Retina (tissue), 1 donor: Measurements from ENCODE around the gene TESK2.
"Not testable (repeated sequence)": the region's sequence is repeated elsewhere in the genome, so short reads cannot be mapped to it uniquely, and the experiment has no call there.

Experiments used
- DNase-seq: peaks from one replicate; pipeline ENCODE4 v3.0.0-alpha.2; 2016

The TESK2 gene

DNA sequence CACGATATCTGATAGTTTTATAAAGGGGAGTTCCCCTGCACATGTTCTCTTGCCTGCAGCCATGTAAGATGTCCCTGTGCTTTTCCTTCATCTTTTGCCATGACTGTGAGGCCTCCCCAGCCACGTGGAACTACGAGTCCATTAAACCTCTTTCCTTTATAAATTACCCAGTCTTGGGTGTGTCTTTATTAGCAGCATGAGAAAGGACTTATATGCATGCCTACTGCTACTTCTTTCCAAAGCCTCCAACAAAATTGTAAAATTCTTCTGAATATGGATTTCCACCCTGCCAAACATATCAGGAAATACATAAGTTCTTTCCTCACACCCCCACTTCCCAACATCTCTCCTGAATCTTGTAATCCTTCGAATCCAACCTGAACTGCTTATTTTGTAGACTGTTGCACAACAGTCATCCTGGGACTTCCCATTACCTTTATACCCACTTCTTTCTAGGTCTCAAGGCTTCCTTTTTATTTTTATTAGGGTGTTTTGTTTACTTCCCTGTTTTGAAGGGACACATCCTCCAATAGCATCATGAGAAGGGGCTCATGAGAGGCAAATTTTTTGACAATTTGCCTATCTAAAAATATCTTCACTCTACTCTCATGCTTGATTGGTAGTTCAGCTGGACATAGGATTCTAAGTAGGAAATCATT is 83.2 kb downstream of the TESK2 start:
- DNase-seq = no peak

DNA sequence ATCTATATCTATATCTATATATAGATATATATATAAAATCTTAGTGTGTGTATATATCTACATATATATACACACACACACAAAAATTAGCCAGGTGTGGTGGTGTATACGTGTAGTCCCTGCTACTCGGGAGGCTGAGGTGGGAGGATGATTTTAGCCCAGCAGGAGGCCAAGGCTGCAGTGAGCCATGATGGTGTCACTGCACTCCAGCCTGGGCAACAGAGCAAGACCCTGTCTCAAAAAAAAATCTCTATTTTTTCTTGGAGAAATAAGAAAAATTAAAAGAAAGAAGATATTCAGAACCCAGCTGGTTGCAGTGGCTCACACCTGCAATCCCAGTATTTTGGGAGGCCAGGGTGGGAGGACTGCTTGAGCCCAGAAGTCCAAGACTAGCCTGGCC is 85.3 kb downstream of the TESK2 start:
- DNase-seq = no peak

- DNase-seq = no peak
These were observed 87.2 kb downstream of the TESK2 start for GRCh38 chr1:45403718-45404117.

- no peak for DNase-seq
These were observed 87.7 kb downstream of the TESK2 start for GRCh38 chr1:45403298-45403697.

DNA sequence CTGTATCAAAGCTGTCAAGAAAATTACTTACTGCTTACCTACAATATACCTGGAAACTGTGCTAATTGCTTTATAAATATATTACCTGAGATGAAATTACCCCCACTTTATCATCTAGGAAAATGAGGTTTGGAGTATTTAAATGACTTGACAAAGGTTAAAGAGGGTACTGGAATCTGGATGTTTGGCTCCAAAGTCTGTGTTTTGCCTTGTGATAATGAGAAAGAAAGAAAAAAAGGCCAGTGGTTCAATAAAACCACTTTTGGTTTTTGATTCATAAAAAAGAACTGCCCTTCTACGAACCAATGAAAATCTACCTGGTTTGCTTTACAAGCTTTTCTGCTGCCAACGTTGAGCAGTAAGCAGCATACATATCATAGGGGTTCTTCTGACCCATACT is 89.4 kb downstream of the TESK2 start:
- DNase-seq = no peak

DNA sequence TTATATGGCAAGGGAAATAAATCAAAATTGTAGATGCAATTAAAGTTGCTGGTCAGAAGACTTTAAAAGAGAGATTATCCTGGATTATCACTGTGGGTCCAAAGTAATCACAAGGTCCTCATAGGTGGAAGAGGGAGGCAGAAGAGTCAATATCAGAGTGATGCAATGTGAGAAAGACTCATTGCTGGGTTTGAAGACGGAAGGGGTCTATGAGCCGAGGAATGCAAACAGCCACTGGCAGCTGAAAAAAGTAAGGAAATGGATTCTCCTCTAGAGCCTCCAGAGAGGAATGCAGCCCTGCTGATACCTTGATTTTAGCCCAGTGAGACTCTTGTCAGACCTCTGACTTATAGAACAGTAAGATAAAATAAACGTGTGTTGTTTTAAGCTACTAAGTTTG is 90.9 kb downstream of the TESK2 start:
- no peak for DNase-seq

- no peak for DNase-seq
These were observed 93.7 kb downstream of the TESK2 start for GRCh38 chr1:45397285-45397684.

DNA sequence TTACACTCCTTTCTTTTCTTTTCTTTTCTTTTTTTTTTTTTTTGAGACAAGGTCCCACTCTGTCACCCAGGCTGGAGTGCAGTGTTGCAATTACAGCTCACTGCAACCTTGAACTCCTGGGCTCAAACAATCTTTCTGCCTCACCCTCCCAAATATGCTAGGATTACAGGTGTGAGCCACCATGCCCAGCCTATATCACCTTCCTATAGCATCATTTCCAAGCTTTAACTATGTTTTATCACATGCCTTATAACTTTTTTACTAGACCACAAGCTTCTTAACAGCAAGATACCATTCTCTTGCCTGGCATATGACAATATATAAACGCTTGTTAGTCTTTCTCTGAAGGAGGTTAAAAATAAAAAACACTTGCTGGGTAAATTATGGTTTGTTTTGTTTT is 95.4 kb downstream of the TESK2 start:
- no peak for DNase-seq

- DNase-seq = no peak
These were observed 95.9 kb downstream of the TESK2 start for GRCh38 chr1:45395051-45395450.

DNA sequence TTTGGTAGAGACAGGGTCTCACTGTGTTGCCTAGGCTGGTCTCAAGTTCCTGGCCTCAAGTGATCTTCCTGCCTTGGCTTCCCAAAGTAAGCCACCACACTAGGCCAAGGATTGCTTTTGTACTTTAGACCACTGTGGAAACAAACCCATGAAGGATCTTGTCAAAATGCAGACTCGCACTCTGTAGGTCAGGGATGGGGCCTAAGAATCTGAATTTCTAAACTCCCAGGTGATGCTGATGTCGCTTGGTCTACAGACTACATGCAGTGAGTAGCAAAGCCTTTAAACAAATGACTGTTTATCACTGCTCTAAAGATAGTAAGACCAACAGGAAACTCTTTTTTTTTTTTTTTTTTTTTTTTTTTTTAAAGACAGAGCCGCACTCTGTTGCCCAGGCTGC is 96.6 kb downstream of the TESK2 start:
- no peak for DNase-seq

GRCh38 chr1:45393718-45394302 is 97.2 kb downstream of the TESK2 start:
- no peak for DNase-seq

DNA sequence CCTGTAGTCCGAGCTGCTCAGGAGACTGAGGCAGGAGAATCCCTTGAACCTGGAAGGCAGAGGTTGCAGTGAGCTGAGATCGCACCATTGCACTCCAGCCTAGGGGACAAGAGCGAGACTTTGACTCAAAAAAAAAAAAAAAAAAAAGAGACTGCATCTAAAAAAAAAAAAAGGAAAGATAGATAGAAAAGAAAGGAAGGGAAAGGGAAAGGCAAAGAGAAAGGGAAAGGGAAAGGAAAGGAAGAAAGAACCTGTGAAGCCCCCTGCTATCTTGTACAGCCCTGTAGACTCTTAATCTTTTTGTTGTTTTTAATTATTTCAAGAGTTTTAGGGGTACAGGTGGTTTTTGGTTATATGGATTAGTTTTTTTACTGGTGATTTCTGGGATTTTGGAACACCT is 104.7 kb downstream of the TESK2 start:
- DNase-seq = no peak

DNA sequence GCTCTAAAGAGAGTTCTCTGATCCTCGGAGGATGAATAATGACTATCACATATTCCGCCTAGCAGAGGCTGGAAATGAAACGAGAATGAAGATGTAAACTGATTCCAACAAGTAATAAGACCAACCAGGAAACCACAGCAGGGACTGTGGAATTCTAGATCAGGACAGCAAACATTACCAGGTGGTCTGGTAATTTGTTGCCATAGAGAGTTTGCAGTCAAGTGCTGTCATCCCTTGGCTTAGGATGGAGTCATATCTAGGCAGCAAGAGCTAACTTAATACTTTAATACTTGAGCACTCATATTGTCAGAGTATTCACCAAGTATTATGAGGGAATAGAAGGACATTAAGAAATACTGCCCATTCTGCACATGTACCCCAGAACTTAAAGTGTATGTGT is 105.7 kb downstream of the TESK2 start:
- no peak for DNase-seq

GRCh38 chr1:45384213-45384612 is 106.8 kb downstream of the TESK2 start:
- DNase-seq = not testable (repeated sequence)

DNA sequence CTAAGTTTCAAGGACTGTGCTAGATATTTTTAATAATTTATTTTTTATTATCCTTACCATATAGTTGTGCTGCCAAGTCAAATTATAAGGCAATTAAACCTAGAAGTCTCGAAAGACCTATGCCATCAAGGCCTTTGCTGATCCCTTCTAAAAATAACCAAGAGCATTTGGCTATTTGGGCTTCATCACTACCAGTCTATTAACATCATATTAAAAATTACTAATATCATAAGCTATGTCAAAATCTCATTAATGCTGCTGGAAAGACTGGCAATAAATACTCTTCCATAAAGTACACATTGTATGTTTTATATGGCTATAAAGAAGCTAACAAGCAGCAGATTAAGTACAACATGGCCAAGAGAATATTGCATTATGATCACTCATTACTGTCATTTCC is 107.8 kb downstream of the TESK2 start:
- no peak for DNase-seq

- no peak for DNase-seq
These were observed 109.7 kb downstream of the TESK2 start for GRCh38 chr1:45381243-45381642.

DNA sequence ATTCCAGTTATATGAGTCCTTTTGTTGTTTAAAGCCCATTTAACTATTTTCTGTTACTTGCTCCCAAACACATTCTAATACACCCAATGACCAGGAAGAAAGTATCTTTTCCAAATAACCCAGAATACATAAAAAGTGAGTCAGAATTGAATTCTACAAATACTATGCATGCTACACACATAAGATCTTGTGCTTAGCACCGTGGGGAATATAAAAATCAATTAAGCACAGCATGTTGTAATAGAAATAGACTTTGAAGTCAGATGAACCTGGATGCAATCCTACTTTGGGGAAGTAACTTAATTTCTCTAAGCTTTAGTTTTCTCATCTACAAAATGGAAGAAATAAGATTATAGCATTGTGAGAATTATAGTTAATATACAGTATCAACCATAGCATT is 110.2 kb downstream of the TESK2 start:
- no peak for DNase-seq

GRCh38 chr1:45380125-45380524 is 110.8 kb downstream of the TESK2 start:
- DNase-seq = no peak

GRCh38 chr1:45379524-45379923 is 111.4 kb downstream of the TESK2 start:
- no peak for DNase-seq

GRCh38 chr1:45378184-45378583 is 112.8 kb downstream of the TESK2 start:
- DNase-seq = no peak

DNA sequence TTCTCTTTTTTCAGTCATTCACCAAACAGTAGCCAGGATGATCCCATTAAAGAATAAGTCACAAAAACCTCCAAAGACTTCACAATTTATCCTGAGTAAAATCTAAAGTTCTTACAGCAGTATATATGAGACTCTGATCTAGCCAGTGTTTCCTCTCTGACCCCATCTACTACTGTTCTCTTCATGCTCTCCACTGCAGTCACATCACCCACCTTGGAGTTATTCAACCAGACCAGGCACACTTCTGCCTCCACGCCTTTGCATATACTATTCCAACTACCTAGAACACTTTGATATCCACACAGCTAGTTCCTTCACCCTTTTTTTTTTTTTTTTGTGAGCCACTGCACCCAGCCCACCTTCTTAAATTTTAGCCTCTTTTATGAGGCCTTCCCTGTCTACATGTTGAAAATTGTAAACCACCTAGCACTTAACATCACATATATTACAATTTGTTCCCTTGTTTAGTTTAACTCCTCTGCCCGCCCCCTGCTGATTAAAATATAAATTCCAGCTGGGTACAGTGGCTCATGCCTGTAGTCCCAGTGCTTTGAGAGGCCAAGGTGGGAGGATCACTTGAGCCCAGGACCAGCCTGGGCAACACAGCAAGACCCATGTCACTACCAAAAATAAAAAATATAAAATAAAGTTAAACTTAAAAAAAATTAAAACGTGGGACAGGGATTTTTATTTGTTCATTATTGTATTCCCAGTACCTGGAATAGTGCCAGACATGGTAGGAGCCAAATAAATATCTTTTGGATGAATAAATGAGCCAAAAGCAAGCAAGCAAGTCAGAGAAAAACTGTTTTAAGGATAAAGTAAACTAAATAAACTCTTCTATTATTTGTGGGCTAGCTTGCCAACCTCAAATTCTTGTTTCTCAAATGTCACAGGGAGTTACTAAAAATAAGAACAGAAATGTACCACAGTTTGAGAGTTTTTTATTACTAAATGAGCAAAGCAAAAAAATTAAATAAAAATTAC is 115.6 kb downstream of the TESK2 start:
- no peak for DNase-seq

GRCh38 chr1:45373573-45373972 is 117.4 kb downstream of the TESK2 start:
- DNase-seq = no peak

DNA sequence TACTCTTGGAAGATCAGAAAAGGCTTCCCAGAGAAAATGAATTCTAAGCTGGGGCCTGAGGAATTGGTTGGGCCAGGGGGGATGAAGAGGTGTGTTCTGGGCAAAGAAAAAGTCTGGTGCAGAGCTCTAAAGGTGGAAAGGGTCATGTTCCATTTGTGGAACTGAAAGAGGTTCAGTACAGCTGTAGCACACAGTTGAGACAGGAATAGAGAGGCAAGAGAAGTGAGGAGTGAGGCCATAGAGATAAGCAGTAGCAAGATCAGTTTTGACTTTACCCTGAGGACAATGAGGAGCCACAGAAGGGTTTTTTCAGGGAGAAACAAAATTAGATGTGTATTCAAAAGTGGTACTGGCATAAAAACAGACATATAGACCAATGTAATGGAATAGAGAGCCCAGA is 120.4 kb downstream of the TESK2 start:
- DNase-seq = no peak

GRCh38 chr1:45365051-45365450 is 125.9 kb downstream of the TESK2 start:
- DNase-seq = no peak
